HCT116 (cell line): ENCODE data around the gene DDX10.

Experiments
- POLR2A ChIP-seq: IDR thresholded peaks from 2 replicates; pipeline ENCODE4 v1.7.0; 2011; ENCODE audit warnings: borderline replicate concordance; ENCODE audit not compliant: insufficient read depth, insufficient read length; ENCODE audit errors: extremely low read depth
- ZFX ChIP-seq: fragments of 450-650 bp; IDR thresholded peaks from 2 replicates; pipeline ENCODE4 v1.6.1; 2017
- TF ChIP-seq, protein P1 (sequence below), 3 experiments: fragments of 200-600 bp in 1 of 3; sonication (generic) in 1 of 3; IDR thresholded peaks in 2 of 3; conservative IDR thresholded peaks in 1 of 3; 2 replicates each; pipeline ENCODE4 v1.5.1; 2012 to 2017; ENCODE audit warnings: low read depth in 2 of 3, low read length in 2 of 3, antibody characterized with exemption in 1 of 3, borderline replicate concordance in 1 of 3, control low read depth in 1 of 3, mild to moderate bottlenecking in 1 of 3, mixed read lengths in 1 of 3, mixed run types in 1 of 3, moderate library complexity in 1 of 3; ENCODE audit not compliant: insufficient read depth in 1 of 3

DNA sequence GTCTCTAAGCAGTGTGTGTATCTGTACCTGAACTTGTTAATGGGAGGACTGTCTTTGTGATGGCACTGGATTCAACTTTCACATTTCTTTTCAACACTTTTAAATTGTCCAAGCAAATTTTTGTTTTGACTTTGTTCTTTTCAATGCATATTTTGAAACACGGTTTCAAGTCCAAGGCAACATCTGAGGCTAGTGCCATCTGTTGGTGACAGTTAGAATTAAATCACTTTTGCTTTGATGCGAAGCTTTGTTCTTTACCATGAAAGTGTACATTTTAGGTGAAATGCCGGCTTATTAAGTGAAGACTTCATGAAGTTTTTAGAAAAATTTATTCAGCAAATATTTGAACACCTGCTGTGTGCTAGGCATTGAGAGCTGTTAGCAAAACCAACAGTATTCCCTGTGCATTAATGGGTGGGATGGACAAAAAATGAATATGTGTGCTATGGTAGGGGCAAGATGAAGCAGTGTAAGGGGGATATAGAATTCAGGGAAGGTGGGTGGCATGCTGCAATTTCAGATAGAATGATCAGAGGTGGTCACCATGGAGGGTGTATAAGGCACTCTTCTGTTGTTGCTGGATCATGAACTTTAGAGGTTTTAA, 70.2 kb downstream of the DDX10 start:
- no peak for TF ChIP-seq POLR2A
- TF ChIP-seq, protein P1, sequence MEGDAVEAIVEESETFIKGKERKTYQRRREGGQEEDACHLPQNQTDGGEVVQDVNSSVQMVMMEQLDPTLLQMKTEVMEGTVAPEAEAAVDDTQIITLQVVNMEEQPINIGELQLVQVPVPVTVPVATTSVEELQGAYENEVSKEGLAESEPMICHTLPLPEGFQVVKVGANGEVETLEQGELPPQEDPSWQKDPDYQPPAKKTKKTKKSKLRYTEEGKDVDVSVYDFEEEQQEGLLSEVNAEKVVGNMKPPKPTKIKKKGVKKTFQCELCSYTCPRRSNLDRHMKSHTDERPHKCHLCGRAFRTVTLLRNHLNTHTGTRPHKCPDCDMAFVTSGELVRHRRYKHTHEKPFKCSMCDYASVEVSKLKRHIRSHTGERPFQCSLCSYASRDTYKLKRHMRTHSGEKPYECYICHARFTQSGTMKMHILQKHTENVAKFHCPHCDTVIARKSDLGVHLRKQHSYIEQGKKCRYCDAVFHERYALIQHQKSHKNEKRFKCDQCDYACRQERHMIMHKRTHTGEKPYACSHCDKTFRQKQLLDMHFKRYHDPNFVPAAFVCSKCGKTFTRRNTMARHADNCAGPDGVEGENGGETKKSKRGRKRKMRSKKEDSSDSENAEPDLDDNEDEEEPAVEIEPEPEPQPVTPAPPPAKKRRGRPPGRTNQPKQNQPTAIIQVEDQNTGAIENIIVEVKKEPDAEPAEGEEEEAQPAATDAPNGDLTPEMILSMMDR (IDR thresholded peaks at IDR 0.05 in 2 of 3, conservative IDR thresholded peaks at IDR 0.05 in 1 of 3; ENCODE audit: borderline replicate concordance in 1 of 3, insufficient read depth in 1 of 3, low read depth in 2 of 3, low read length in 2 of 3): peak in 2 of 3 experiments; percentile 53 to 72; a peak in 4 of 6 replicates
- no peak for TF ChIP-seq ZFX
